SK-N-SH treated with all-trans-retinoic acid at 6 μM for 48 hours (cell line): Measurements from ENCODE around the gene LDHD.

ENCODE experiments used
- ATAC-seq: fragments of 200-7000 bp; cut with Tn5 transposase; 3 replicates; pipeline ENCODE4 v1.9.1; 2020; ENCODE audit warnings: mild to moderate bottlenecking, moderate library complexity
- ARNTL ChIP-seq: fragments of 450-650 bp; formaldehyde crosslinking; IDR thresholded peaks from 2 replicates; pipeline ENCODE4 v1.5.0; 2020; ENCODE audit warnings: low read depth, mild to moderate bottlenecking, moderate library complexity, borderline replicate concordance
- BACH2 ChIP-seq: fragments of 250-450 bp; sonication (Bioruptor Pico); IDR thresholded peaks from 2 replicates; pipeline ENCODE4 v1.9.0; 2021; ENCODE audit warnings: mild to moderate bottlenecking, borderline replicate concordance
- CSDC2 ChIP-seq: fragments of 250-450 bp; sonication (Bioruptor Pico); IDR thresholded peaks from 2 replicates; pipeline ENCODE4 v1.5.0; 2020; ENCODE audit warnings: mild to moderate bottlenecking, moderate library complexity
- ESRRG ChIP-seq: fragments of 250-450 bp; sonication (Bioruptor Pico); IDR thresholded peaks from 2 replicates; pipeline ENCODE4 v1.6.1; 2021; ENCODE audit warnings: mild to moderate bottlenecking
- GLIS3 ChIP-seq: fragments of 250-450 bp; sonication (Bioruptor Pico); IDR thresholded peaks from 2 replicates; pipeline ENCODE4 v1.5.0; 2020; ENCODE audit warnings: mild to moderate bottlenecking, moderate library complexity
- ISL1 ChIP-seq: fragments of 250-450 bp; sonication (Bioruptor Pico); IDR thresholded peaks from 2 replicates; pipeline ENCODE4 v2.1.2; 2022; ENCODE audit warnings: mild to moderate bottlenecking, moderate library complexity
- OSR1 ChIP-seq: fragments of 250-450 bp; sonication (Bioruptor Pico); IDR thresholded peaks from 2 replicates; pipeline ENCODE4 v1.8.0; 2022; ENCODE audit warnings: moderate library complexity, mild to moderate bottlenecking, inconsistent platforms
- PPARA ChIP-seq: fragments of 250-450 bp; sonication (Bioruptor Pico); IDR thresholded peaks from 2 replicates; pipeline ENCODE4 v1.5.0; 2020; ENCODE audit warnings: mild to moderate bottlenecking, borderline replicate concordance
- RARB ChIP-seq: fragments of 250-450 bp; sonication (Bioruptor Pico); IDR thresholded peaks from 2 replicates; pipeline ENCODE4 v1.8.0; 2021; ENCODE audit warnings: mild to moderate bottlenecking, moderate library complexity
- SNAI2 ChIP-seq: fragments of 250-450 bp; sonication (Bioruptor Pico); IDR thresholded peaks from 2 replicates; pipeline ENCODE4 v1.5.0; 2020; ENCODE audit warnings: mild to moderate bottlenecking, moderate library complexity
- TCF4 ChIP-seq: fragments of 250-450 bp; sonication (Bioruptor Pico); IDR thresholded peaks from 2 replicates; pipeline ENCODE4 v1.8.0; 2021; ENCODE audit warnings: mild to moderate bottlenecking, moderate library complexity, borderline replicate concordance
- TOX ChIP-seq: fragments of 250-450 bp; sonication (Bioruptor Pico); IDR thresholded peaks from 2 replicates; pipeline ENCODE4 v1.8.0; 2021; ENCODE audit warnings: mild to moderate bottlenecking, moderate library complexity, borderline replicate concordance
- ZC3H10 ChIP-seq: fragments of 250-450 bp; sonication (Bioruptor Pico); IDR thresholded peaks from 2 replicates; pipeline ENCODE4 v1.5.1; 2021; ENCODE audit warnings: mild to moderate bottlenecking, moderate library complexity
- ZFP3 ChIP-seq: fragments of 250-450 bp; sonication (Bioruptor Pico); IDR thresholded peaks from 2 replicates; pipeline ENCODE4 v1.5.0; 2020; ENCODE audit warnings: mild to moderate bottlenecking, moderate library complexity
- ZFP30 ChIP-seq: fragments of 450-650 bp; formaldehyde crosslinking; IDR thresholded peaks from 2 replicates; pipeline ENCODE4 v1.5.0; 2022; ENCODE audit warnings: mild to moderate bottlenecking, moderate library complexity
- ZNF565 ChIP-seq: fragments of 450-650 bp; formaldehyde crosslinking; conservative IDR thresholded peaks from 2 replicates; pipeline ENCODE4 v1.5.0; 2020; ENCODE audit warnings: low read depth, mild to moderate bottlenecking, moderate library complexity
- ZNF70 ChIP-seq: fragments of 450-650 bp; formaldehyde crosslinking; IDR thresholded peaks from 2 replicates; pipeline ENCODE4 v1.5.0; 2020; ENCODE audit warnings: mild to moderate bottlenecking, moderate library complexity
- ZNF8 ChIP-seq: fragments of 450-650 bp; formaldehyde crosslinking; IDR thresholded peaks from 2 replicates; pipeline ENCODE4 v1.5.0; 2020; ENCODE audit warnings: mild to moderate bottlenecking, moderate library complexity
- TF ChIP-seq, protein P1 (sequence below): fragments of 250-450 bp; sonication (Bioruptor Pico); IDR thresholded peaks from 2 replicates; pipeline ENCODE4 v1.5.1; 2020; ENCODE audit warnings: low read depth, mild to moderate bottlenecking, moderate library complexity
- TF ChIP-seq, protein P2 (sequence below): fragments of 250-450 bp; sonication (Bioruptor Pico); IDR thresholded peaks from 2 replicates; pipeline ENCODE4 v1.8.0; 2020; ENCODE audit warnings: mild to moderate bottlenecking, moderate library complexity, borderline replicate concordance
- TF ChIP-seq, protein P3 (sequence below): fragments of 250-450 bp; sonication (Bioruptor Pico); IDR thresholded peaks from 2 replicates; pipeline ENCODE4 v1.5.0; 2020; ENCODE audit warnings: mild to moderate bottlenecking, moderate library complexity
- TF ChIP-seq, protein P4 (sequence below): fragments of 250-450 bp; sonication (Bioruptor Pico); IDR thresholded peaks from 2 replicates; pipeline ENCODE4 v1.8.0; 2021; ENCODE audit warnings: low read depth, mild to moderate bottlenecking, moderate library complexity, borderline replicate concordance

The LDHD gene

DNA sequence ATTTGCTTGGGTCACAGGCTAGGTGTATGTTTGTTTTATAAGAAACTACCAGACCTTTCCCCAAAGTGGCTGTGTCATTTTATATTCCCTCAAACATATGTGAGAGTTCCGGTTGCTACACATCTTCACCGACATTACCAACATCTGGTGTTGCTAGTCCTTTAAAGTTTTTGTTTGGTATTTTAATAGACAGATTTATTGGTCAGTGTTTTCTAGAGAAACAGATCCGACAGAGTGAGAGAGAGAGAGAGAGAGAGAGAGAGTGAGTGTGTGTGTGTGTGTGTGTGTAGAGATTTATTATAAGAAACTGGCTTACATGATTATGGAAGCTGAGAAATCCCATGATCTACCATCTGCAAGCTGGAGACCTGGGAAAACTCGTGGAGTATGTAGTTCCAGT lies 31.0 kb downstream of the LDHD start:
- ATAC-seq = no peak
- TF ChIP-seq ZNF8 (CRISPR knock-in tag) = no peak
- no peak for TF ChIP-seq ZNF565 (CRISPR knock-in tag)
- no peak for TF ChIP-seq TOX (CRISPR knock-in tag)
- TF ChIP-seq ZFP3 (CRISPR knock-in tag) = no peak
- no peak for TF ChIP-seq ZFP30
- TF ChIP-seq, protein P1, sequence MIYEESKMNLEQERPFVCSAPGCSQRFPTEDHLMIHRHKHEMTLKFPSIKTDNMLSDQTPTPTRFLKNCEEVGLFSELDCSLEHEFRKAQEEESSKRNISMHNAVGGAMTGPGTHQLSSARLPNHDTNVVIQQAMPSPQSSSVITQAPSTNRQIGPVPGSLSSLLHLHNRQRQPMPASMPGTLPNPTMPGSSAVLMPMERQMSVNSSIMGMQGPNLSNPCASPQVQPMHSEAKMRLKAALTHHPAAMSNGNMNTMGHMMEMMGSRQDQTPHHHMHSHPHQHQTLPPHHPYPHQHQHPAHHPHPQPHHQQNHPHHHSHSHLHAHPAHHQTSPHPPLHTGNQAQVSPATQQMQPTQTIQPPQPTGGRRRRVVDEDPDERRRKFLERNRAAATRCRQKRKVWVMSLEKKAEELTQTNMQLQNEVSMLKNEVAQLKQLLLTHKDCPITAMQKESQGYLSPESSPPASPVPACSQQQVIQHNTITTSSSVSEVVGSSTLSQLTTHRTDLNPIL (CRISPR knock-in tag) = no peak
- no peak for TF ChIP-seq ARNTL (CRISPR knock-in tag)
- no peak for TF ChIP-seq BACH2 (CRISPR knock-in tag)
- no peak for TF ChIP-seq RARB (CRISPR knock-in tag)
- TF ChIP-seq GLIS3 (CRISPR knock-in tag) = no peak
- no peak for TF ChIP-seq ZNF70 (CRISPR knock-in tag)
- TF ChIP-seq CSDC2 (CRISPR knock-in tag) = no peak

DNA sequence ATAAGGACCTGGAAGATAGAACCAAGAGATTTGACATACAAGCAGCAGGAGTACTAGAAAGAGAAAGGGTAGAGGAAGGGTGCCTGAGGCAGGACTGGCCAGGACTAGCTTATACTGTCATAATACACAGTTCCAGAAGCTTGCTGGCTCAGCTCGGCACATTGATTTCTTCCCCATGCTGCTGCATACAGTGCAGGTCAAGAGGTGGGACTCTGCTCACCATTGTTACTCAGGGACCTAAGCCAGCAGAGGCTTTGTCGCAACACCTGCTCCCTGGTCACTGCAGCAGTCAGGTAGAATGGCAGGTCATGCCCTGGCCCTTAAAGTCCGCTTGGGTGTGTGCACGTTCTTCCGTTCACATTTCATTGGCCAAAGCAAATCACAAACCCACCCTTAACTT lies 32.8 kb downstream of the LDHD start:
- no peak for ATAC-seq
- TF ChIP-seq TCF4 (no peak), ZNF565 (CRISPR knock-in tag) (no peak), PPARA (no peak), ARNTL (CRISPR knock-in tag) (no peak), GLIS3 (CRISPR knock-in tag) (no peak), ZNF8 (CRISPR knock-in tag) (no peak), CSDC2 (CRISPR knock-in tag) (no peak), BACH2 (CRISPR knock-in tag) (no peak), TOX (CRISPR knock-in tag) (no peak), ZFP30 (no peak), OSR1 (CRISPR knock-in tag) (no peak), ISL1 (no peak), ZC3H10 (no peak), SNAI2 (CRISPR knock-in tag) (no peak), ESRRG (CRISPR knock-in tag) (no peak), ZNF70 (CRISPR knock-in tag) (no peak)
- TF ChIP-seq, protein P2, sequence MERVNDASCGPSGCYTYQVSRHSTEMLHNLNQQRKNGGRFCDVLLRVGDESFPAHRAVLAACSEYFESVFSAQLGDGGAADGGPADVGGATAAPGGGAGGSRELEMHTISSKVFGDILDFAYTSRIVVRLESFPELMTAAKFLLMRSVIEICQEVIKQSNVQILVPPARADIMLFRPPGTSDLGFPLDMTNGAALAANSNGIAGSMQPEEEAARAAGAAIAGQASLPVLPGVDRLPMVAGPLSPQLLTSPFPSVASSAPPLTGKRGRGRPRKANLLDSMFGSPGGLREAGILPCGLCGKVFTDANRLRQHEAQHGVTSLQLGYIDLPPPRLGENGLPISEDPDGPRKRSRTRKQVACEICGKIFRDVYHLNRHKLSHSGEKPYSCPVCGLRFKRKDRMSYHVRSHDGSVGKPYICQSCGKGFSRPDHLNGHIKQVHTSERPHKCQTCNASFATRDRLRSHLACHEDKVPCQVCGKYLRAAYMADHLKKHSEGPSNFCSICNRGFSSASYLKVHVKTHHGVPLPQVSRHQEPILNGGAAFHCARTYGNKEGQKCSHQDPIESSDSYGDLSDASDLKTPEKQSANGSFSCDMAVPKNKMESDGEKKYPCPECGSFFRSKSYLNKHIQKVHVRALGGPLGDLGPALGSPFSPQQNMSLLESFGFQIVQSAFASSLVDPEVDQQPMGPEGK = no peak
- TF ChIP-seq, protein P1 (CRISPR knock-in tag) = no peak
- TF ChIP-seq, protein P3, sequence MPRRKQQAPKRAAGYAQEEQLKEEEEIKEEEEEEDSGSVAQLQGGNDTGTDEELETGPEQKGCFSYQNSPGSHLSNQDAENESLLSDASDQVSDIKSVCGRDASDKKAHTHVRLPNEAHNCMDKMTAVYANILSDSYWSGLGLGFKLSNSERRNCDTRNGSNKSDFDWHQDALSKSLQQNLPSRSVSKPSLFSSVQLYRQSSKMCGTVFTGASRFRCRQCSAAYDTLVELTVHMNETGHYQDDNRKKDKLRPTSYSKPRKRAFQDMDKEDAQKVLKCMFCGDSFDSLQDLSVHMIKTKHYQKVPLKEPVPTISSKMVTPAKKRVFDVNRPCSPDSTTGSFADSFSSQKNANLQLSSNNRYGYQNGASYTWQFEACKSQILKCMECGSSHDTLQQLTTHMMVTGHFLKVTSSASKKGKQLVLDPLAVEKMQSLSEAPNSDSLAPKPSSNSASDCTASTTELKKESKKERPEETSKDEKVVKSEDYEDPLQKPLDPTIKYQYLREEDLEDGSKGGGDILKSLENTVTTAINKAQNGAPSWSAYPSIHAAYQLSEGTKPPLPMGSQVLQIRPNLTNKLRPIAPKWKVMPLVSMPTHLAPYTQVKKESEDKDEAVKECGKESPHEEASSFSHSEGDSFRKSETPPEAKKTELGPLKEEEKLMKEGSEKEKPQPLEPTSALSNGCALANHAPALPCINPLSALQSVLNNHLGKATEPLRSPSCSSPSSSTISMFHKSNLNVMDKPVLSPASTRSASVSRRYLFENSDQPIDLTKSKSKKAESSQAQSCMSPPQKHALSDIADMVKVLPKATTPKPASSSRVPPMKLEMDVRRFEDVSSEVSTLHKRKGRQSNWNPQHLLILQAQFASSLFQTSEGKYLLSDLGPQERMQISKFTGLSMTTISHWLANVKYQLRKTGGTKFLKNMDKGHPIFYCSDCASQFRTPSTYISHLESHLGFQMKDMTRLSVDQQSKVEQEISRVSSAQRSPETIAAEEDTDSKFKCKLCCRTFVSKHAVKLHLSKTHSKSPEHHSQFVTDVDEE (CRISPR knock-in tag) = no peak
- TF ChIP-seq, protein P4, sequence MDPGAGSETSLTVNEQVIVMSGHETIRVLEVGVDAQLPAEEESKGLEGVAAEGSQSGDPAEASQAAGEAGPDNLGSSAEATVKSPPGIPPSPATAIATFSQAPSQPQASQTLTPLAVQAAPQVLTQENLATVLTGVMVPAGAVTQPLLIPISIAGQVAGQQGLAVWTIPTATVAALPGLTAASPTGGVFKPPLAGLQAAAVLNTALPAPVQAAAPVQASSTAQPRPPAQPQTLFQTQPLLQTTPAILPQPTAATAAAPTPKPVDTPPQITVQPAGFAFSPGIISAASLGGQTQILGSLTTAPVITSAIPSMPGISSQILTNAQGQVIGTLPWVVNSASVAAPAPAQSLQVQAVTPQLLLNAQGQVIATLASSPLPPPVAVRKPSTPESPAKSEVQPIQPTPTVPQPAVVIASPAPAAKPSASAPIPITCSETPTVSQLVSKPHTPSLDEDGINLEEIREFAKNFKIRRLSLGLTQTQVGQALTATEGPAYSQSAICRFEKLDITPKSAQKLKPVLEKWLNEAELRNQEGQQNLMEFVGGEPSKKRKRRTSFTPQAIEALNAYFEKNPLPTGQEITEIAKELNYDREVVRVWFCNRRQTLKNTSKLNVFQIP (CRISPR knock-in tag) = no peak
- TF ChIP-seq, all 23 proteins: peak for 0
